ENCODE data around the gene RABL2A.
"Not testable (repeated sequence)": the region's sequence is repeated elsewhere in the genome, so short reads cannot be mapped to it uniquely, and the experiment has no call there.

RABL2A gene

DNA sequence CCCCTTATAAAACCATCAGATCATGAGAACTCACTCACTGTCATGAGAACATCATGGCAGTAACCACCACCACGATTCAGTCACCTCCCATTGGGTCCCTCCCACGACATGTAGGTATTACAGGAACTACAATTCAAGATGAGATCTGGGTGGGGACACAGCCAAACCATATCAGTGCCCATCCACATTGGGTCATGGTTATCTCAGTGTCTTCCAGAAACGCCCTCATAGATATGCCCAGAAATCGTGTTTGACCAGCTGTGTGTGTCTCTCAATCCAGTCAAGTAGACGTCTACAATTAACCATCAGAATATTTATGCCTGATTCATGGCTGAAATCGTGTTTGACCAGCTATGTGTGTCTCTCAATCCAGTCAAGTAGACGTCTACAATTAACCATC is 17.2 kb upstream of the RABL2A start:
- DNase-seq (ENCODE audit: low read depth), result not testable (repeated sequence)

DNA sequence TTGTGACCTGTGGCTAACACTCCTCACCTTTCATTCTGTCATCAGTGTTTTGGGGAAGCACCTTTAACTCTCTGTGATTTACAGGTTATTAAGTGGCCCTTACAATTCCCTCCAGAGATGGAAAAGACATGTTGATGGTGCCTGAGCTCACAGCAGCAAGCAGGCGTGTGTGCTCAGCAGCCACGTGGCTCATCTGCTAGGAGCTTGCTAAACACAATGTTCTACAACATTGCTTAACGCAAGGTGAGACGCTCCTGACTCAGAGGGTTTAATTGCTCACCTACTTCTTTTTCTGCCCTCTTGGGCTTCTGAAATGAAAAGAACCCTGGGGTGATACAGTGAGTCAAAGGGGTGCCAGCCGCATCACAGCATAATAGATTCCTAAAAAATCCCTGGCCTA is 6.1 kb upstream of the RABL2A start:
- not testable (repeated sequence) for DNase-seq (ENCODE audit: low read depth)

- not testable (repeated sequence) for DNase-seq (ENCODE audit: low read depth)
Measured at GRCh38 chr2:113625906-113626305, 1.2 kb upstream of the RABL2A start.

- DNase-seq (ENCODE audit: low read depth), result peak; percentile 2
Measured at GRCh38 chr2:113632849-113633345, 5.8 kb downstream of the RABL2A start.

DNA sequence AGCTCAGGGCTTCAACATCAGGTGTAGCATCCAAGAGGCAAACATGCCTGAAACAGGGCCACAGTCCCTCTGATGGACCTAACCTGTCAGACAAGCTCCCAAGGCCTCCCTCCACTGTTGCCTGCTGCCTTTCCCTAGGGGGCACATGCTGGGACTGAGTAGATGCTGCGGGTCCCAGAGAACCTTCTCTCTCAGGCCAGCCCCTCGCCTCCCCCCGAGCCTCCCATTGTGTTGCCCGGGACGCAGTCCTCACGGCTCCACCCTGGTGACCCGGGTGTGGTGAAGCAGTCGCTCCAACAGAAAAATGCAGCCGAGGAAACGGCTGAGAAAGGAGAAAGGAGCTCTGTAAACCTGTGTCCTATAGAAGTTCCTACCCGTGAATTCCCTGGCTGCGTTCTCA is 8.3 kb downstream of the RABL2A start:
- DNase-seq (ENCODE audit: low read depth), result not testable (repeated sequence)

- not testable (repeated sequence) for DNase-seq (ENCODE audit: low read depth)
Measured at GRCh38 chr2:113636226-113636625, 9.2 kb downstream of the RABL2A start.

- peak; percentile 21 for DNase-seq (ENCODE audit: low read depth)
Measured at GRCh38 chr2:113638084-113638483, 11.0 kb downstream of the RABL2A start.

GRCh38 chr2:113646217-113646616 is 19.2 kb downstream of the RABL2A start:
- DNase-seq (ENCODE audit: low read depth), result not testable (repeated sequence)

- DNase-seq (ENCODE audit: low read depth), result not testable (repeated sequence)
Measured at GRCh38 chr2:113650834-113651815, 24.1 kb downstream of the RABL2A start.

GRCh38 chr2:113652599-113652998 is 25.5 kb downstream of the RABL2A start:
- not testable (repeated sequence) for DNase-seq (ENCODE audit: low read depth)

DNA sequence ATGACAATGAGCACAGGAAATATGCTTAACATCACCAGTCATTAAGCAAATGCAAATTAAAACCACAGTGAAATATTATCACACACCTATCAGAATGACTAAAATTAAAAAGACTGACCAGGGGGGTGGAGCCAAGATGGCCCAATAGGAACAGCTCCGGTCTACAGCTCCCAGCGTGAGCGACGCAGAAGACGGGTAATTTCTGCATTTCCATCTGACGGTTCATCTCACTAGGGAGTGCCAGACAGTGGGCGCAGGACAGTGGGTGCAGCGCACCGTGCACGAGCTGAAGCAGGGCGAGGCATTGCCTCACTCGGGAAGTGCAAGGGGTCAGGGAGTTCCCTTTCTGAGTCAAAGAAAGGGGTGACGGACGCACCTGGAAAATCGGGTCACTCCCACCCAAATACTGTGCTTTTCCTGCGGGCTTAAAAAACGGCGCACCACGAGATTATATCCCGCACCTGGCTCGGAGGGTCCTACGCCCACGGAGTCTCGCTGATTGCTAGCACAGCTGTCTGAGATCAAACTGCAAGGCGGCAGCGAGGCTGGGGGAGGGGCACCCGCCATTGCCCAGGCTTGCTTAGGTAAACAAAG is 29.1 kb downstream of the RABL2A start:
- DNase-seq (ENCODE audit: low read depth), result not testable (repeated sequence)

DNA sequence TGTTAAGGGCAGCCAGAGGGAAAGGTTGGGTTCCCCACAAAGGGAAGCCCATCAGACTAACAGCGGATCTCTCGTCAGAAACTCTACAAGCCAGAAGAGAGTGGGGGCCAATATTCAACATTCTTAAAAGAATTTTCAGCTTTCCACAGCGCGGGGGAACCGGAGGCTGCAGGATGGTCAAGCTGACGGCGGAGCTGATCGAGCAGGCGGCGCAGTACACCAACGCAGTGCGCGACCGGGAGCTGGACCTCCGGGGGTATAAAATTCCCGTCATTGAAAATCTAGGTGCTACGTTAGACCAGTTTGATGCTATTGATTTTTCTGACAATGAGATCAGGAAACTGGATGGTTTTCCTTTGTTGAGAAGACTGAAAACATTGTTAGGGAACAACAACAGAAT is 30.7 kb downstream of the RABL2A start:
- not testable (repeated sequence) for DNase-seq (ENCODE audit: low read depth)

DNA sequence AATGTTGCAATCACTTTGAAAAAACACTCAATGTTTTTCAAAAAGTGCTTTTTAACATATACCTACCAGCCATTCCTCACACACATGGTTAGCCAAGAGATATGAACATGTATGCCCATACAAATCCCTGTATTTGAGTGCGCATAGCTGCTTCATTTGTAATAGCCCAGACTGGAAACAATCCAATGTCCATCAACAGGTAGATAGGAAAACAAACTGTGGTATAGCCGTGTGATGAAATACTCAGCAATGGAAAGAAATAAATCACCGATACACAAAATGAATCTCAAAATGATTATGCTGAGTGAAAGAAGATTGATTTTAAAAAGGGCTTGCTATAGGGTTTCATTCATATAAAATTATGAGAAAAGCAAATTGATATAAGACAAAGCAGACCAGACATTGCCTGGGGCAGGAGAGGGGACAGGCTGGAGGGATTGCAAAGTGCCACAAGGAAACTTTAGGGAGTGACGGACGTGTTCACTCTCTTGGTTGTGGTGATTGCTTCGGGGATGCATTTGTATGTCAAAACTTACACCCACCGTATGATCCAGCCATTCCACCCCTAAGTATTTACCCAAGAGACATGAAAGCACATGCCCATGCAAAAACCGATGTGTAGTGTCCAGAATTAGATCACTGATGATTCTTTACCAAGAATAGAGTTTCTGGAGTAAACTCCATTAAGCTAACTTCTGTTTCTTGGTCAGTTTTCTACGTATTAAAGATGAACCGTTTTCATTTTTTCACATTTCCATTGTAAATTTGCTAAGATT is 36.4 kb downstream of the RABL2A start:
- DNase-seq (ENCODE audit: low read depth), result not testable (repeated sequence)

DNA sequence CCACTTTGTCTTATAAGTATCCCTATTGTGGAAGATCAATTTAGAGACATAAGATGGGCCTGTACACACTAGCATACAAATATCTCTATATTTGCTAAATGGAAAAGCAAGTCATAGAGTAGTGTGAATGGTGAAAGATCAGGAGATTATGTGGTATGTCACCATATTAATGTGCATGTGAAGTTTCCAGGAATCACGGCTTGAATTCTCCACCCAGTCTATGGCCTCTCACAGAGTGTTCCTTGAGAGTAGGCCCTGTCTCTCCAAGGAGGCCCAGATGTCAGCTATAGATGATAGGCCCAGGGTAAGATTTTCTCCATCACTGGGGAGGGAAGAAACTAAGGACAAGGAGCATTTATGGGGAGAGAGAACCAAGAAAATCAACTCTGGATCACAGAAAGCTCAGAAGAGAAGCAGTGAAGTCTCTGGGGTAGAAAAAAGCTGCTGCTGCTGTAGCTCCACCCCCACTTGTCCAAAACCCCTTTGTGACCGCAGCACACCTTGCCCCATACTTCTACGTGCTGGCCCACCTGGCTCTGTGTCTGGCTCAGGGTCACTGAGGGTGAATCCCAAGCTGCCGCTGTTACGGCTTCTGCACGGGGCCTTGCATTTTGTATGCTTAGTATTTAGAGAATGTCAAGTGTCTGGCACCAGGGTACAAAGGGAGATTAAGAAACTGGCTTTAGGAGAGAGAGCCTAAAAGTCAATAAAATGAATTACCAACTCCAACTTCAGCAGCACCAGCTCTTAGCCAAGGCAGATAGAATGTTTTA is 37.9 kb downstream of the RABL2A start:
- not testable (repeated sequence) for DNase-seq (ENCODE audit: low read depth)

- DNase-seq (ENCODE audit: low read depth), result not testable (repeated sequence)
Measured at GRCh38 chr2:113669013-113669412, 41.9 kb downstream of the RABL2A start.

- no peak for DNase-seq (ENCODE audit: low read depth)
Measured at GRCh38 chr2:113672326-113672932, 45.4 kb downstream of the RABL2A start.

DNA sequence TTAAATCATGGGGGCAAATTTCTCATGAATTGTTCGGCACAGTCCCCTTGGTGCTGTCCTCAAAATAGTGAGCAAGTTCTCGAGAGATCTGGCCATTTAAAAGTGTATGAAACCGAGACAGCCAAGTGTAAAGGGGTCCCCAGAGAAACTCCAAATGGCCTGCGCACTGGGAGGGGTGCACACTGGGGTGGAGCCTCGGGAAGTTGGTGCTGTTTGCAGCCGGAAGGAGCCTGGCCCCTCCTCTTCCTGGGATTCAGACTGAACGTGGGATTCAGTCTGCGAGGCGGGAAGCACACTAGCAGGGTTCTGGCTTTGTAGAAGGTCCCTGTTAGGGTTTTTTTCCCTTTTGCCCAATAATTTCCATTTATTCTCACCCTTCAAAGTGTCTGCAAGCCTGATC is 48.8 kb downstream of the RABL2A start:
- DNase-seq (ENCODE audit: low read depth), result no peak

GRCh38 chr2:113676623-113677266 is 49.7 kb downstream of the RABL2A start:
- DNase-seq (ENCODE audit: low read depth), result no peak

DNA sequence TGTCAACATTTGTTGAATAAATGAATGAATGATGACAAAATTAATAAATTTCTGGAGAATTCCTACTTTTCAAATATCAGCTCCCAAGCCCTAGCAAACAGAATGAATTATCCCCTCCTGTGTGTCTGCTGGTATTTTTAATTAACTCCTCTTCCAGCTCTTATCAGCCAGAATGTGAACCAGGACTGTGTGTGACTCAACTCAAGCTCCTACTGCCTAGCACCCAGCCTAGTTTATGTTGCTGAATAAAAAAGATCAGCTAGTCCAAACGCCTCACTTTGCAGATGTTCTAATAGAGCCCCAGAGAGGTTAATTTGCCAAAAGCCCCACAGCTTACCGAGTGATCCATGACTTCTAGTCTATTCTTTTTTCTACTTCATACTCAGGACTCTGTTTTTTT is 50.3 kb downstream of the RABL2A start:
- DNase-seq (ENCODE audit: low read depth), result no peak

DNA sequence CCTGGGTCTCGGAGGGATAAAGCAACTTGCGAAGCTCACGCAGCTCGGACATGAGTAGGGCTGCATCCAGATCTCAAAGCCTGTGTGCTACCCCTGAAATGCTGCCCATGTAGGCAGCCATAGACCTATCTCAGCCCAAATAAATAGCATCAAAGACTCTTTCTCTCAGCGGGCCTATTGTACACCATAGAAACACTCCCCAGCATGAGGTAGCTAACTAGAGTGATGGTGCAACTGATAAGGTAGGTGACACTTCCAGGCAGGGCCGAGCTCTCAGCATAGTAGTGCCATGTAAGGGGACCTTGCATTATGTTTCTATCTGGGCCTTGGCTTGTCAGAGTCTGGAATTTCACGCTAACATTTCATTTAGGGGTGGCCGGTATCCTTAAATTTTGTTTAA is 52.4 kb downstream of the RABL2A start:
- no peak for DNase-seq (ENCODE audit: low read depth)

Measured in fibroblast of gingiva (primary cell).